Loucy (cell line): ENCODE data around the gene PHACTR1.

Source experiments
- H2AFZ ChIP-seq: fragments of 200-600 bp; sonication (generic); 2 replicates; pipeline ENCODE4 v1.6.0; 2016; ENCODE audit warnings: antibody characterized with exemption, mild to moderate bottlenecking, low read length, moderate library complexity
- H3F3A ChIP-seq: fragments of 200-600 bp; 2 replicates; pipeline ENCODE4 v1.6.0; 2016; ENCODE audit warnings: antibody characterized with exemption, low read depth, mild to moderate bottlenecking
- H3K27me3 ChIP-seq: fragments of 200-600 bp; sonication (generic); 2 replicates; pipeline ENCODE4 v1.6.1; 2014; ENCODE audit warnings: low read length, mild to moderate bottlenecking; ENCODE audit not compliant: insufficient read depth, poor library complexity, severe bottlenecking
- H3K36me3 ChIP-seq: fragments of 200-600 bp; sonication (generic); 2 replicates; pipeline ENCODE4 v1.6.1; 2016; ENCODE audit warnings: low read length; ENCODE audit not compliant: insufficient read depth
- H3K4me1 ChIP-seq: fragments of 200-600 bp; sonication (generic); 2 replicates; pipeline ENCODE4 v1.5.1; 2014; ENCODE audit warnings: low read length, mild to moderate bottlenecking; ENCODE audit not compliant: insufficient read depth, poor library complexity, severe bottlenecking
- H3K4me2 ChIP-seq: fragments of 200-600 bp; sonication (generic); 2 replicates; pipeline ENCODE4 v1.6.0; 2014; ENCODE audit warnings: antibody characterized with exemption, low read length, low read depth, mild to moderate bottlenecking; ENCODE audit not compliant: poor library complexity, severe bottlenecking
- H3K4me3 ChIP-seq: fragments of 200-600 bp; sonication (generic); 2 replicates; pipeline ENCODE4 v1.5.1; 2014; ENCODE audit warnings: low read length, mild to moderate bottlenecking, mixed read lengths; ENCODE audit not compliant: poor library complexity, severe bottlenecking
- H3K79me2 ChIP-seq: fragments of 200-600 bp; sonication (generic); 2 replicates; pipeline ENCODE4 v1.6.1; 2014; ENCODE audit warnings: low read length; ENCODE audit not compliant: insufficient read depth
- H3K9ac ChIP-seq: fragments of 200-600 bp; sonication (generic); 2 replicates; pipeline ENCODE4 v1.6.0; 2014; ENCODE audit warnings: mild to moderate bottlenecking, low read depth, low read length, moderate library complexity; ENCODE audit not compliant: poor library complexity, severe bottlenecking
- H3K9me2 ChIP-seq: fragments of 200-600 bp; sonication (generic); replicated peaks from 2 replicates; pipeline ENCODE4 v1.6.1; 2016; ENCODE audit warnings: low read depth, low read length, mixed read lengths
- H3K9me3 ChIP-seq: fragments of 200-600 bp; sonication (generic); 2 replicates; pipeline ENCODE4 v1.6.1; 2014; ENCODE audit warnings: mild to moderate bottlenecking, antibody characterized with exemption, low read length, low read depth; ENCODE audit not compliant: insufficient read depth
- H4K20me1 ChIP-seq: fragments of 200-600 bp; sonication (generic); 2 replicates; pipeline ENCODE4 v1.6.0; 2014; ENCODE audit warnings: antibody characterized with exemption, low read length, mild to moderate bottlenecking; ENCODE audit not compliant: insufficient read depth, poor library complexity, severe bottlenecking
- CTCF ChIP-seq: fragments of 200-600 bp; sonication (generic); conservative IDR thresholded peaks from 2 replicates; pipeline ENCODE4 v1.5.1; 2014; ENCODE audit warnings: mild to moderate bottlenecking, antibody characterized with exemption, low read length
- EZH2phosphoT487 ChIP-seq: fragments of 200-600 bp; IDR thresholded peaks from 2 replicates; pipeline ENCODE4 v1.6.1; 2018; ENCODE audit warnings: antibody characterized with exemption, mild to moderate bottlenecking, moderate library complexity, borderline replicate concordance

The PHACTR1 gene

GRCh38 chr6:12804952-12805645, 88.5 kb downstream of the PHACTR1 start:
- no peaks in the 10 kb centered on the region for H3K4me1 ChIP-seq
- no peaks in the 10 kb centered on the region for H3K9me3 ChIP-seq
- H3K9ac ChIP-seq: no peak overlapping the region
- H2AFZ ChIP-seq: no peak overlapping the region
- no peak overlapping the region for H3K4me3 ChIP-seq
- H3K9me2 ChIP-seq: no peaks in the 10 kb centered on the region
- no peaks in the 10 kb centered on the region for H4K20me1 ChIP-seq
- no peaks in the 10 kb centered on the region for H3K36me3 ChIP-seq
- TF ChIP-seq EZH2phosphoT487: no peak
- TF ChIP-seq CTCF: no peak
- H3K4me2 ChIP-seq: no peak overlapping the region
- H3F3A ChIP-seq: no peaks in the 10 kb centered on the region
- no peaks in the 10 kb centered on the region for H3K79me2 ChIP-seq
- no peaks in the 10 kb centered on the region for H3K27me3 ChIP-seq

DNA sequence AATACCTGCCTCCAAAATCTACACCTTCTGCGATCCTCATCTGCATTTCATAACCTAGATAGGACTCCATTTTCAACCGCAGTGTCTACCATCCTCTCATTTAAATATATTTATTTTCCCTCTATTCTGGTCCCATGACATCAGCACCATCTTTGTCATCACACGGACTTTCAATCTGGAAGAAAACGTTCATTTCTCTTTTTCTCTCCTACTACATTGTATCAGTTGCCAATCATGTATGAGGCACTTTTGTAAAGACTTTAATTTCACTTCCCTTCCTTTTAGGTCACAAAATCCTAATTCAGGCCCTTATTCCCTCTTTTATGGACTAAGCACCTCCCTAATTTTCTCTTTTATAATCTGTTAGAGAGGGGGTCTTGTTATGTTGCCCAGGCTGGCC, 89.6 kb downstream of the PHACTR1 start:
- Histone ChIP-seq H3K9me3 (no peaks in the 10 kb centered on the region), H3F3A (no peaks in the 10 kb centered on the region), H3K27me3 (no peaks in the 10 kb centered on the region), H3K36me3 (no peaks in the 10 kb centered on the region), H3K79me2 (no peaks in the 10 kb centered on the region), H3K4me2 (no peak overlapping the region), H3K4me1 (no peaks in the 10 kb centered on the region), H4K20me1 (no peaks in the 10 kb centered on the region), H3K9ac (no peak overlapping the region), H2AFZ (no peak overlapping the region), H3K4me3 (no peak overlapping the region), H3K9me2 (no peaks in the 10 kb centered on the region)
- TF ChIP-seq CTCF: no peak
- no peak for TF ChIP-seq EZH2phosphoT487

DNA sequence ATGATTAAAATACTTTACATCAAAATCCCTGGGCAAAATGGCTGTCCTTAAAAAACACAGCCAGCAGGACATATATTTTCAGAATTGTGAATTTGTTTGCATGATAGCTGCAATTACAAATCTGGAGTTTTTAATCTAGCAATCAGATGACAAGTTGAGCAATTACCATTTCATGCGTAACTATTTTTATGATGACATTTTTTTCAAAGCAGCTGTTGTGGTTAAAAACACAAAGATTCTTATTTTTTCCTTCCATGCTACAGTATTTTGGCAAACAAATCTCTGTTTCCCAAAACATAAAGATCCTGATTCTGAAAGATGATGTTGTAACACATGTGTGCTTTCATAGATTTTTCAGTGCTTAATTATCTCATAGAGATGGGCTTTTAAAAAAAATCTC, 90.2 kb downstream of the PHACTR1 start:
- Histone ChIP-seq H3K9me2 (no peaks in the 10 kb centered on the region), H4K20me1 (no peaks in the 10 kb centered on the region), H3K79me2 (no peaks in the 10 kb centered on the region), H3K4me3 (no peak overlapping the region), H3K9ac (no peak overlapping the region), H3F3A (no peaks in the 10 kb centered on the region), H3K9me3 (no peaks in the 10 kb centered on the region), H2AFZ (no peak overlapping the region), H3K27me3 (no peaks in the 10 kb centered on the region), H3K36me3 (no peaks in the 10 kb centered on the region), H3K4me2 (no peak overlapping the region), H3K4me1 (peaks cover 4% of the 10 kb centered on the region)
- TF ChIP-seq EZH2phosphoT487: no peak
- no peak for TF ChIP-seq CTCF
